Esophagus squamous epithelium (tissue), 5 donors: ENCODE data around the gene FAM216B. TPM values are rescaled to one million over a fixed set of nuclear protein-coding genes. Genes with fewer than 3 reads are reported as not detected.

Experiments used
- DNase-seq: peaks from one replicate; lab custom pipeline; 2025; lab: John Stamatoyannopoulos, UW
- H3K27ac ChIP-seq, 4 donors: fragments of 200-600 bp; sonication (generic); one replicate each; pipeline ENCODE4 v1.5.1; 2016 to 2019; ENCODE audit warnings: mild to moderate bottlenecking in 1 of 4
- H3K27me3 ChIP-seq, 4 donors: fragments of 200-600 bp; sonication (generic); 1 replicate in 3 of 4; 2 replicates in 1 of 4; pipeline versions ENCODE4 v1.5.1 to v1.6.0; 2017 to 2021; ENCODE audit warnings: antibody characterized with exemption in 1 of 4
- H3K36me3 ChIP-seq, 3 donors: fragments of 200-600 bp; sonication (generic); one replicate each; pipeline ENCODE4 v1.5.1; 2016 to 2019
- H3K4me1 ChIP-seq, 3 donors: fragments of 200-600 bp; sonication (generic); one replicate each; pipeline ENCODE4 v1.5.1; 2017 to 2019
- H3K4me3 ChIP-seq, 4 donors: fragments of 200-600 bp; sonication (generic); 1 replicate in 3 of 4; 2 replicates in 1 of 4; pipeline ENCODE4 v1.5.1; 2016 to 2019; ENCODE audit warnings: mild to moderate bottlenecking in 2 of 4, moderate library complexity in 1 of 4
- H3K9me3 ChIP-seq, 3 donors: fragments of 200-600 bp; sonication (generic); one replicate each; pipeline ENCODE4 v1.5.1; 2016 to 2019
- POLR2A ChIP-seq, 4 donors: fragments of 450-650 bp; IDR thresholded peaks; one replicate each; pipeline ENCODE4 v1.6.1; 2017; ENCODE audit warnings: antibody characterized with exemption in 4 of 4, mild to moderate bottlenecking in 4 of 4, moderate library complexity in 3 of 4
- WGBS, 2 donors: methylation state at CpG; one replicate each; pipeline ENCODE4 v1.1.5; 2018; 5-methylcytosine and 5-hydroxymethylcytosine counted together
- intact Hi-C: fragments of 100-400 bp; cut with DNase I; formaldehyde crosslinking; loops from one replicate; pipeline ENCODE4 v1.15.0; 2022
- total RNA-seq, 4 donors: library from RNA; depleted of rRNA; stranded (reverse); fragments of >200 nt; gene quantifications; one replicate each; pipeline ENCODE4 v1.1.0, GENCODE V29; 2016
- TF ChIP-seq, protein P1 (sequence below), 6 experiments: fragments of 450-650 bp in 4 of 6; fragments of 200-600 bp in 2 of 6; sonication (generic) in 2 of 6; IDR thresholded peaks; one replicate each; pipeline ENCODE4 v1.5.1; 2016 to 2019; ENCODE audit warnings: antibody characterized with exemption in 6 of 6, mild to moderate bottlenecking in 4 of 6, moderate library complexity in 4 of 6
- donor health status: DM: yes; HTN: yes; CAD: no.

FAM216B gene
- not detected for total RNA-seq

DNA sequence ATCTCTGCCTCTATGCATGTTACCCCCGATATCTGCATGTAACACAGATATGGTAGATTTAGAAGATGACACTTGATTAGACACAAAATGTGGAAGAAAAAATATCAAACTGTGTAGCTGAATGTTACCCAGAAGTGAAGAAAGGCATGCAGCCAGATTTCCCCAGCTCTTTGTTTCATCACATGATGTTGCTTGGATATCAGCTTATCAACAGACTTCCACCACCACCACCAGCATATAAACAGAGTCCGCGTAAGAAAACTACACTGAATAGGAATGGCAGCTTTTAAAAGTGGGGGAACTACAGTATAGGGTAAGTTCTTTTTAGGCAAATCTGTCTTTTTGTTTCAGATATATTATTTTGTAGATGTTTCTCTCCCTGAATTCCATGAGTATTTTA is at the start of gene FAM216B:
Gene FAM216B (plus strand): TSS at position 233 of the 400 bp plus-strand sequence. CDS start 2,484 bp downstream, outside the sequence.
- intact Hi-C loops = no loop called here
- H3K27me3 ChIP-seq = no peaks in the 10 kb centered on the region
- H3K36me3 ChIP-seq = no peaks in the 10 kb centered on the region
- no peak within 1 kb of the TSS for H3K4me3 ChIP-seq
- TF ChIP-seq, protein P1, sequence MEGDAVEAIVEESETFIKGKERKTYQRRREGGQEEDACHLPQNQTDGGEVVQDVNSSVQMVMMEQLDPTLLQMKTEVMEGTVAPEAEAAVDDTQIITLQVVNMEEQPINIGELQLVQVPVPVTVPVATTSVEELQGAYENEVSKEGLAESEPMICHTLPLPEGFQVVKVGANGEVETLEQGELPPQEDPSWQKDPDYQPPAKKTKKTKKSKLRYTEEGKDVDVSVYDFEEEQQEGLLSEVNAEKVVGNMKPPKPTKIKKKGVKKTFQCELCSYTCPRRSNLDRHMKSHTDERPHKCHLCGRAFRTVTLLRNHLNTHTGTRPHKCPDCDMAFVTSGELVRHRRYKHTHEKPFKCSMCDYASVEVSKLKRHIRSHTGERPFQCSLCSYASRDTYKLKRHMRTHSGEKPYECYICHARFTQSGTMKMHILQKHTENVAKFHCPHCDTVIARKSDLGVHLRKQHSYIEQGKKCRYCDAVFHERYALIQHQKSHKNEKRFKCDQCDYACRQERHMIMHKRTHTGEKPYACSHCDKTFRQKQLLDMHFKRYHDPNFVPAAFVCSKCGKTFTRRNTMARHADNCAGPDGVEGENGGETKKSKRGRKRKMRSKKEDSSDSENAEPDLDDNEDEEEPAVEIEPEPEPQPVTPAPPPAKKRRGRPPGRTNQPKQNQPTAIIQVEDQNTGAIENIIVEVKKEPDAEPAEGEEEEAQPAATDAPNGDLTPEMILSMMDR (IDR thresholded peaks at IDR 0.05) = no peak
- H3K27ac ChIP-seq = no peak within 1 kb of the TSS
- no peak for DNase-seq
- H3K4me1 ChIP-seq = no peaks in the 10 kb centered on the region
- WGBS, 2 donors = 52 to 54% methylated on average over 3 of the region's 3 CpGs
- H3K9me3 ChIP-seq = no peaks in the 10 kb centered on the region

DNA sequence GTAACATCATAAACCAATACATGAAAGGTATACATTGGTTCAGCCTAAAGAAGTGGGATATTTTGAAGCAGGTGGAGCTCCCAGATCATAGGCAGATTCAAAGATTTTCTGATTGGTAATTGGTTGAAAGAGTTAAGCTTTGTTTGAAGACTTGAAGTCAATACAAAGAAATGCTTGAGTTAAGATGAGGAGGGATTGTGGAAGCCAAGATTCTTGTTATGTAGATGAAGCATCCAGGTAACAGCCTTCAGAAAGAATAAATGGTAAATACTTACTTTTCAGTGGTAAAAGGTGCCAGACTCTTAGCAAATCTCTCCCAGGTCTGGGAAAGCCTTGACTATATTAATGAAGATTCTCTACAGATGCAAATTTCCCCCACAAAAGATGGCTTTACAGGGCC is 49.3 kb upstream of the FAM216B start:
- no peak overlapping the region for H3K4me3 ChIP-seq
- H3K9me3 ChIP-seq = no peaks in the 10 kb centered on the region
- no peak overlapping the region for H3K27ac ChIP-seq
- no peaks in the 10 kb centered on the region for H3K4me1 ChIP-seq
- no peaks in the 10 kb centered on the region for H3K27me3 ChIP-seq
- no peak for TF ChIP-seq POLR2A (IDR thresholded peaks at IDR 0.05)
- TF ChIP-seq, protein P1 (IDR thresholded peaks at IDR 0.05) = no peak
- intact Hi-C loops = no loop called here
- DNase-seq = no peak
- no peaks in the 10 kb centered on the region for H3K36me3 ChIP-seq

DNA sequence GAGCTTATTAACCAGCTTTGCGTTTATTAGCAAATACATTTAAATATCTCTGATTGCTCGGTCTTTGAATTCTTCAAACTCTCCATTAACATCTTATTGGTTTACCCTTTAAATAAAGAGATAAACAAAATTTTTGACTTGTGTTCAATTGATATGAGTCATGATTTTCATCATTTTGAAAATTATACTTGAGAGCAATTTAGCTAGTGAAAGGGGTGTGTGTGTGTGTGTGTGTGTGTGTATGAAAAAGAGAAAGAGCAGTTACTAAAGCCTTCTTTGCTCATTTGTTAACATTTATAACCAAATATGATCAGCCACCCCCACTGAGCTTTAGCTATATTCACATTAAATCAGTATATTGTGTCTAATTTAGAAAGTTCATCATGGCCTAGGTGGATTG is 48.3 kb upstream of the FAM216B start:
- Histone ChIP-seq H3K27me3 (no peaks in the 10 kb centered on the region), H3K27ac (no peak overlapping the region), H3K4me1 (no peaks in the 10 kb centered on the region), H3K36me3 (no peaks in the 10 kb centered on the region), H3K9me3 (no peaks in the 10 kb centered on the region), H3K4me3 (no peak overlapping the region)
- TF ChIP-seq, protein P1 (IDR thresholded peaks at IDR 0.05) = no peak
- TF ChIP-seq POLR2A (IDR thresholded peaks at IDR 0.05) = no peak
- 95 to 96% methylated on average over 2 of the region's 2 CpGs for WGBS, 2 donors
- DNase-seq = no peak
- intact Hi-C loops = no loop called here

DNA sequence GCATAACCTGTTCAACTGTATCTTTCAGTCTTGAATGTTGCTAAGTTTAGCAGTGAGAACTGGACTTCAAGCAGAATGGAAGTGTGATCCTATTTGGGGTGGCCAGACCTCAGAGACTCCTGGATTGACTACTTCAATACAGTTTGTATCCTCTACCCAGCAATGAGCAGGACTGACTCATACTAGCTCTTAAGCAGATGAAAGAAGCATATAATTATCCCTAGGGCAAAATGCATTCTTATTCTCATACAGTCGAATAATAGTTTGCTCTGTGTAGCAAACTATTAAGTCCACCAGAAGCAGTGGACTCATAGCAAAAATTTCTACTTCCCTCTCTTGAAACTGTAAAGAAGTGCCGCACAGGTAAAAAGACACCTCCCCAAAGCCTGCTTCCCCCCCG is 46.4 kb upstream of the FAM216B start:
- WGBS, 2 donors = 70 to 76% methylated on average over 3 of the region's 3 CpGs
- intact Hi-C loops = no loop called here
- DNase-seq = no peak
- Histone ChIP-seq H3K4me1 (no peaks in the 10 kb centered on the region), H3K4me3 (no peak overlapping the region), H3K27ac (no peak overlapping the region), H3K36me3 (no peaks in the 10 kb centered on the region), H3K27me3 (no peaks in the 10 kb centered on the region), H3K9me3 (no peaks in the 10 kb centered on the region)
- TF ChIP-seq, protein P1 (IDR thresholded peaks at IDR 0.05) = no peak
- no peak for TF ChIP-seq POLR2A (IDR thresholded peaks at IDR 0.05)

DNA sequence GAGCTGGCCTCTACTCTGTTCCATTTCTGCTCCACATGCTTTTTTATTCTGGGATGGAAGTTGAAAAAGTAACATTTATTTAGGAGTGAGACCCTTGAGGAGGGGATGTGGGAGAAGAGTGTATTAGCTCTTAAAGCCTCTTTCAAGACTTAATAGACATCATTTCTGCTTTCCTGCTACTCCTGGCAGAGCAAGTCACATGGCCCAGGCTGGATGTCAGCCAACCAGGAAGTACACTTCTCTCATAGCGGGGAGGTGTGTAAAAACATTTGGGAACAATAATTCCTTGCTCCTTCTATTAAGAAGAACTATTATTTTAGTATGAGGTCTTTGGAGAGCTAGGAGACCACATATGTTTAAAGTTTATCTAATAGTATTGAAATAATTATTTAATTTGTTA is 40.6 kb upstream of the FAM216B start:
- no peaks in the 10 kb centered on the region for H3K4me1 ChIP-seq
- TF ChIP-seq, protein P1 (IDR thresholded peaks at IDR 0.05) = no peak
- no peak for TF ChIP-seq POLR2A (IDR thresholded peaks at IDR 0.05)
- H3K36me3 ChIP-seq = no peaks in the 10 kb centered on the region
- WGBS, 2 donors = 35 to 43% methylated on average over 1 of the region's 1 CpG
- H3K27me3 ChIP-seq = no peaks in the 10 kb centered on the region
- DNase-seq = no peak
- intact Hi-C loops = no loop called here
- no peak overlapping the region for H3K27ac ChIP-seq
- no peaks in the 10 kb centered on the region for H3K9me3 ChIP-seq
- no peak overlapping the region for H3K4me3 ChIP-seq
